ENCODE measurements around the gene B3GAT1. TPM values are rescaled to one million over a fixed set of nuclear protein-coding genes. Genes with fewer than 3 reads are reported as not detected.

Gene B3GAT1
- total RNA-seq, 4 donors from 2014 or later = 0.13 to 0.66 (median 0.35) TPM

GRCh38 chr11:134359646-134360045 lies 52.4 kb downstream of the B3GAT1 start:
- 82% methylated on average over 10 of the region's 10 CpGs for WGBS
- H3K36me3 ChIP-seq = no peaks in the 10 kb centered on the region
- H3K9me3 ChIP-seq = no peaks in the 10 kb centered on the region
- H3K27ac ChIP-seq (replicated peaks in 1 of 4) = no peak overlapping the region
- no peak for TF ChIP-seq POLR2AphosphoS5 (IDR thresholded peaks at IDR 0.05)
- no peak for TF ChIP-seq POLR2A (IDR thresholded peaks at IDR 0.05; ENCODE audit: low read depth)
- TF ChIP-seq, protein P1, sequence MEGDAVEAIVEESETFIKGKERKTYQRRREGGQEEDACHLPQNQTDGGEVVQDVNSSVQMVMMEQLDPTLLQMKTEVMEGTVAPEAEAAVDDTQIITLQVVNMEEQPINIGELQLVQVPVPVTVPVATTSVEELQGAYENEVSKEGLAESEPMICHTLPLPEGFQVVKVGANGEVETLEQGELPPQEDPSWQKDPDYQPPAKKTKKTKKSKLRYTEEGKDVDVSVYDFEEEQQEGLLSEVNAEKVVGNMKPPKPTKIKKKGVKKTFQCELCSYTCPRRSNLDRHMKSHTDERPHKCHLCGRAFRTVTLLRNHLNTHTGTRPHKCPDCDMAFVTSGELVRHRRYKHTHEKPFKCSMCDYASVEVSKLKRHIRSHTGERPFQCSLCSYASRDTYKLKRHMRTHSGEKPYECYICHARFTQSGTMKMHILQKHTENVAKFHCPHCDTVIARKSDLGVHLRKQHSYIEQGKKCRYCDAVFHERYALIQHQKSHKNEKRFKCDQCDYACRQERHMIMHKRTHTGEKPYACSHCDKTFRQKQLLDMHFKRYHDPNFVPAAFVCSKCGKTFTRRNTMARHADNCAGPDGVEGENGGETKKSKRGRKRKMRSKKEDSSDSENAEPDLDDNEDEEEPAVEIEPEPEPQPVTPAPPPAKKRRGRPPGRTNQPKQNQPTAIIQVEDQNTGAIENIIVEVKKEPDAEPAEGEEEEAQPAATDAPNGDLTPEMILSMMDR (IDR thresholded peaks at IDR 0.05) = no peak
- no peak for TF ChIP-seq EP300 (IDR thresholded peaks at IDR 0.05)
- peaks cover 0 to 6% (median 3%) of the 10 kb centered on the region in 4 donors for H3K4me1 ChIP-seq
- H3K4me3 ChIP-seq = no peak overlapping the region
- no peak for DNase-seq (ENCODE audit: extremely low spot score)
- H3K27me3 ChIP-seq = peaks cover 0 to 15% (median 0%) of the 10 kb centered on the region in 4 donors
- intact Hi-C loops (cut with DNase I) = no loop called here

DNA sequence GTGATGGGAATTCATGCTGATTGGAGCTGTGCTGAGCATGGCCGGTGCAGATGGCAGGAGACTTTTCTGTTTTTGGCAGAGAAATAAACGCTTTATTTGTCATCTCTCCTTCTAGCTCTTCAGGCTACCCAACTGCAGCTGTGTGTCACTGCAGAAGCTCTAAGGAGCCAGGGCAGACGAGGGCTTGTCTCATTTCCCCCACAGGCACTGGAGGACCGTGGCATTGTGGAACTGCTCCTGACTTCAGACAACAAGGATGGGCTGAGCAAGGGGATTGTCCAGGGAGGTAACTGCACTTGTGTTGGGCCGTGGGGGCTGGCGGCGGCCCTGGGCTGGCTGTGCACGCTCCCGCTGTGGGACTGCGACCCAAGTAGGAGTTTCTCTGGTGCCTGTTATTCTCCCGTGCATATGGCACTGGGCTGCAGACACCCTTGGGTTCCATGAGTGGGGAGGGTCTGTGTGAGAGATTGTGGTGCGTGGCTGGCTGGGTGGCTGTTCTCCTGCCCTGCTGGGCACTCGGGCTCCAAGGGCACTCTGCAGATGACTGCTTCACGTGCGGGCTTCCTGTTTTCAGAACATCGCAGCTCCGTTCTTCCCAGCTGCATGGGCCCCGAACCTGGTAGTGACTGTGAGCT lies 53.1 kb downstream of the B3GAT1 start:
- Histone ChIP-seq H3K36me3 (no peaks in the 10 kb centered on the region), H3K4me3 (no peak overlapping the region), H3K9me3 (no peaks in the 10 kb centered on the region), H3K4me1 (peaks cover 0 to 6% (median 3%) of the 10 kb centered on the region in 4 donors), H3K27ac (replicated peaks in 1 of 4) (no peak overlapping the region), H3K27me3 (peaks cover 0 to 9% (median 0%) of the 10 kb centered on the region in 4 donors)
- WGBS = 70% methylated on average over 6 of the region's 18 CpGs
- no peak for TF ChIP-seq POLR2AphosphoS5 (IDR thresholded peaks at IDR 0.05)
- no peak for TF ChIP-seq EP300 (IDR thresholded peaks at IDR 0.05)
- TF ChIP-seq, protein P1 (IDR thresholded peaks at IDR 0.05) = no peak
- no peak for TF ChIP-seq POLR2A (IDR thresholded peaks at IDR 0.05; ENCODE audit: low read depth)
- DNase-seq (ENCODE audit: extremely low spot score) = no peak
- intact Hi-C loops (cut with DNase I) = no loop called here

DNA sequence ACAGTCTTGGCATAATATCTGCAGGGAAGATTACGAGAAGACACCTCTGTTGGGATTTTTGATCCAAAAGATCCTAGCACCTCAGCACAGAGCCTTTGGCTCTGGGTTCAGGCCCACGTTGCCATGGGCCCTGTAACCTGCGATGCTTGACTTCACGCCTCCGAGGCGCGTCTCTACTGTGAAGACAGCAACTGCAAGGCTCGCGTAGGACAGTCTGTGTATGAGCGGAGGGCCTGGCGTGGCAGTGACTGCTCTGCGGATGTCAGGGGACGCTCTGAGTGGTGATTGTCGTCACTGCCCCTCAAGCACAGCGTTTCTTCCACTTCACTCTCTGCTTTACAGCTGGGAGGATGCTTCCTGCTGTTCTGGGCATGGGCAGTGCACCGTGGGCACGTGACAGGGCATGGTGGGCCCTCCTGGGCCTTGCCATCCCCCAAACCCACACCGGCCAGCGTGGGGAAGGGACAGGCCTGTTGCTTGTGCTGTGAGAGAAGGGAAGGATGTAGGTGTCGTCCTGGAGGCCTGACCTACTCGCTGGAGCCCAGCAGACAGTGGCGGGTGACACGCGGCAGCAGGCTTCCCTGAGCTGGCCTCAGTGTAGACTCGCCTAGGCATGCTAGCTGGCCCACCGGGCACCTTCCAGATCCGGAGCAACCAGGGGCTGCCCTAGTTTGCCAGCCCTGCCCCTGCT lies 53.7 kb downstream of the B3GAT1 start:
- Histone ChIP-seq H3K4me3 (no peak overlapping the region), H3K36me3 (no peaks in the 10 kb centered on the region), H3K9me3 (no peaks in the 10 kb centered on the region), H3K27me3 (peaks cover 0 to 9% (median 0%) of the 10 kb centered on the region in 4 donors), H3K4me1 (peaks cover 0 to 6% (median 3%) of the 10 kb centered on the region in 4 donors), H3K27ac (replicated peaks in 1 of 4) (no peak overlapping the region)
- intact Hi-C loops (cut with DNase I) = no loop called here
- DNase-seq (ENCODE audit: extremely low spot score) = no peak
- 92% methylated on average over 27 of the region's 27 CpGs for WGBS
- TF ChIP-seq, protein P1 (IDR thresholded peaks at IDR 0.05) = no peak
- TF ChIP-seq POLR2A (IDR thresholded peaks at IDR 0.05; ENCODE audit: low read depth) (no peak), POLR2AphosphoS5 (IDR thresholded peaks at IDR 0.05) (no peak), EP300 (IDR thresholded peaks at IDR 0.05) (no peak)

GRCh38 chr11:134357545-134357839 lies 54.5 kb downstream of the B3GAT1 start:
- Histone ChIP-seq H3K36me3 (no peaks in the 10 kb centered on the region), H3K27me3 (peaks cover 0 to 4% (median 0%) of the 10 kb centered on the region in 4 donors), H3K9me3 (no peaks in the 10 kb centered on the region), H3K4me3 (no peak overlapping the region), H3K27ac (replicated peaks in 1 of 4) (no peak overlapping the region), H3K4me1 (peaks cover 0 to 6% (median 3%) of the 10 kb centered on the region in 4 donors)
- intact Hi-C loops (cut with DNase I) = no loop called here
- TF ChIP-seq POLR2A (IDR thresholded peaks at IDR 0.05; ENCODE audit: low read depth) (no peak), POLR2AphosphoS5 (IDR thresholded peaks at IDR 0.05) (no peak), EP300 (IDR thresholded peaks at IDR 0.05) (no peak)
- TF ChIP-seq, protein P1 (IDR thresholded peaks at IDR 0.05) = no peak
- no peak for DNase-seq (ENCODE audit: extremely low spot score)
- WGBS = 87% methylated on average over 6 of the region's 8 CpGs
